ENCODE data around the gene BUB1.
"Not testable (repeated sequence)": the region's sequence is repeated elsewhere in the genome, so short reads cannot be mapped to it uniquely, and the experiment has no call there.

The BUB1 gene

DNA sequence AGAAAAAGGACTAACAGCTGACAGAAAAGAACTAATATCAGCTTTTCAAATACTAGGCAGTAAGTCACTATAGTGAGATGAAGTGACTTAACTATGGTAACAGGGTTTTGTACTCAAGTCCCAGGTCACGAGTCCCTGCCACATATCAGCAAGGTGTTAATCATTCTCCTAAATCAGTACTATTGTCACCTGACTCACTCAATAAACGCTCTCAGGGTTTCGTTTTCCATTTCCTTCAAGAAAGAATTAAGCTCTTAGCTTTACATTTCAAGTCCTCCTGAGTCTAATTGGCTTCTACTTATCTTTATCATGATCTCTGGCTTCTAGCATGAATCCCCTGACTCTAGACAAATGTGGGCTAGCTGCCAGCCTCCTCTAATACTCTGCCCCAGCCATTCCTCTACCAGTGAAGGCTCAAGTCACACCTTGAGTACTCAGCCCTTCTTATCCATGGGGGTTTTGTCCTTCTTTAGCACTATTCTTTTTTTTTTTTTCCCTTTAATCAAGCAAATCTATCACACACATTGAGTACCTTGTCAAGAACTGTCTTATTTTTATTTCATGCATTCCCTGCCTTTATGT, 20.0 kb downstream of the BUB1 start:
- no peak for DNase-seq (ENCODE audit: low read depth in 3 of 3)

DNA sequence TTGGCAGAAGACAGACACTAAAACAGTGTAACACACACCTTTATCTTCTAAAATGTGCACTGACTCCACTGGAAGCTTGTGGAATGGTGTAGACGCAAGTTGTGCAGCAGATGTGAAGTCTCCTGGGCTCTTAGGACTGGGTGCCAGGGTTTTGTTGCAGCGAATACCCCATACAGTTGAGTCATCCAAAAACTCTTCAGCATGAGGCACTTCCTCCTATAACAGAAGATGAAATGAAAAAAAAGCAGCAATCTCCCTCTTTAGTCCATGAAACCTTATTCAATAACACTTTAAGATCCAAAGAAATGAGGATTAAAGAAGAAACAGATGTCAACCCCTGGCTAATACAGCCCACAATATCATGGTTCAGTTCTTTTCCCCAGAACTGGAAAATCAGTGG, 22.2 kb downstream of the BUB1 start:
- DNase-seq (ENCODE audit: low read depth in 3 of 3), result no peak

DNA sequence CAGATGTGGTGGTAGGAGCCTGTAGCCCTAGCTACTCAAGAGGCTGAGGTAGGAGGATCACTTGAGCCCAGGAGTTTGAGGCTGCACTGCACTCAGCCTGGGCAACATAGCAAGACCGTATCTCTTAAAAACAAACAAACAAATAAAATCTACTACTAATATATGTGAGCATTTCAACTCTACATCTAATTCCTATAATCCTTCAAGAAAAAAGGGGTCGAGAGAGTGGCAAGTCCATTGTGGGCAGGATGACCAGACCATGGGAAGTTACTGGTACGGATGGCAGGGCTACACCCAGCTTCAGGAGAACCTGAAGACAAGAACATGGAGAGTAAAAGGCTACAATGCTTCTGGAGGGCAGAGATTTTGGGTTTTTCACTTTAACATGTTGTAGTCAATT, 24.0 kb downstream of the BUB1 start:
- no peak for DNase-seq (ENCODE audit: low read depth in 3 of 3)

DNA sequence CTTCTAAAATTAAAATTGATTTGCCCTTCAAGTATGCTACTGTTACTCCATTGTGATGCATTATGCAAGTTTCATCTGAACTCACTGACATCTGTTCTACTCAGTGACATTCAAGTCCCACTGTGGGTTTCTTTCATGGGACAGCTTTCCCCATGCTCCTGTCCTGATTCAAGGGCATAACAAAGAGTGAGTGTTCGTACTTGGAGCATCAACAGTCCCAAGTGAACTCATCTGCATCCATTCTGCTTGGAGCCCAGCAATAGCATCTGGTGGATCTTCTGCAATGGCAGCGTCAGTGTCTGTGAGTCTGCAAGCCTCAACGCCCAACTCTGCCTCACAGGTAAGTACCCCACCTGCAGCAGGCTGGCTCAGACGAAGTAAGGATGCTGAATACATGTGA, 27.5 kb downstream of the BUB1 start:
- no peak for DNase-seq (ENCODE audit: low read depth in 3 of 3)

DNA sequence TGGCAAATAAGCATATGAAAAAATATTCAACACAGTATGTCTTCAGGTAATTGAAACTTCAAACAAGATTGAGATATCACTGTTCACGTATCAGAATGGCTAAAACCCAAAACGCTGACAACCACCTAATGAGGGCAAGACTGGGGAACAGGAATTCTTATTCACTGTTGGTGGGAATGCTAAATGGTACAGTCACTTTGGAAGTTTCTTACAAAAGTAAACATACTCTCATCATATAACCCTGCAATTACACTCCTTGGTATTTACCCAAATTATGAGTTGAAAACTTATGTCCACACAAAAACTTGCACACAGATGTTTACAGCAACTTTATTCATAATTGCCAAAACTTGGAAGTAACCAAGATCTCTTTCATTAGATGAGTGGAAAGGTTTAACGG, 30.1 kb downstream of the BUB1 start:
- DNase-seq (ENCODE audit: low read depth in 3 of 3), result no peak

DNA sequence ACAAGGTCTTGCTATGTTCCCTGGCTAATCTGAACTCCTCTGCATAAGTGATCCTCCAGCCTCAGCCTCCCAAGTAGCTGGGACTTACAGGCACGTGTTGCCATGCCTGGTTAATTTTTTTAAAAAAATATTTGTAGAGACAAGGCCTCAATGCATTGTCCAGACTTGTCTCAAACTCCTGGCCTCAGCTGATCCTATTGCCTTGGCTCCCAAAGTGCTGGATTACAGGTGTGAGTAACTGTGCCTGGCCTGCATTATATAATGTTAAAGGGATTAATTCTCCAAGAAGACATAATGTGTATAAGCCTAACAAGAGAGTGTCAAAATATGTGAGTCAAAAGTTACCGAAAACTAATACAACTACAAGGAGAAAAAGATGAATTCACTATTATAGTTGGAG, 32.2 kb downstream of the BUB1 start:
- DNase-seq (ENCODE audit: low read depth in 3 of 3), result no peak

DNA sequence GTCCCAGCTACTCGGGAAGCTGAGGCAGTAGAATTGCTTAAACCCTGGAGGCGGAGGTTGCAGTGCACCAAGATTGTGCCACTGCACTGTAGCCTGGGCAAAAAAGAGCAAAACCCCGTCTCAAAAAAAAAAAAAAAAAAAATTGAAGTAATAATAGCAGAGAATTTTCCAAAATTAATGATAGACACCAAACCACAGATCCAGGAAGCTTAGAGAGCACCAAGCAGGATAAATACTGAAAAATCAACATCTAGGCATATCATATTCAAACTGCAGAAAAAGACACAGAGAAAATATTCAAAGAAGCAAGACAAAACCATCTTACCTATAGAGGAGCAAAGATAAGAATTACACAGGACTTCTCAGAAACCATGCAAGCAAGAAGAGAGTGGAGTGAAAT, 33.5 kb downstream of the BUB1 start:
- no peak for DNase-seq (ENCODE audit: low read depth in 3 of 3)

DNA sequence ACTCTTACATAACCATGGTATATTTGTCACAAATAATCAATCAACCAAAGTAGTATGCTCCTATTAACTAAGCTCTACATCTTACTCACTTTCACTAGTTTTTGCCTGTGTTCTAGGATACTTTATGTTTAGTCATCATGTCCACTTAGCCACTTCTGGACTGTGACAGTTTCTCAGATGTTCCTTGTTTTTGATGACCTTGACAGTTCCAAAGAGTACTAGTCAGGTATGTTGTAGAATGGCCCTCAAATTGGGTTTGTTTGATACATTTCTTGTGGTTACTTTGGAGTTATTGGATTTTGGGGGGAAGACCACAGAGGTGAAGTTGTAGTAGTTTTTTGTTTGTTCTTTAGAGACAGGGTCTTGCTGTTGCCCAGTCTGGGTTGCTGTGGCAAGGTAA, 35.5 kb downstream of the BUB1 start:
- DNase-seq (ENCODE audit: low read depth in 3 of 3), result no peak

DNA sequence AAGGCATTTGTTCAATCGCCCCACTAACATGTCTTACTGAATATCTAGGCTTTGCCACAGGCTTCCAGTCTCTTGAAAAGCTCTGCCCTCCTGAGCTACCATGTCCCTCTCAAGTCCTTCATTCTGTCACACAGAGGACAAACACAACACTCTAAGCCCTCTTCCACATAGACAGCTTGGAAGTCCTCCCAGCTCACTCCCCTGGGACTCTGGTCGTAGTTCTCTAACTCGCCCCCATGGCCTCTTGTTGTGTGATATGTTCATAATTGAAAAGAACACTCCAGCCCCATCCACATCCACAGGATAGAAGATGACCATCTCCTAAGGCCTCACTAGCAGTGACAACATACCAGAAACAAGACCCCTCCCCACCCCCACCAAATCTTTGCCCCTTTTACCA, 37.9 kb downstream of the BUB1 start:
- no peak for DNase-seq (ENCODE audit: low read depth in 3 of 3)

DNA sequence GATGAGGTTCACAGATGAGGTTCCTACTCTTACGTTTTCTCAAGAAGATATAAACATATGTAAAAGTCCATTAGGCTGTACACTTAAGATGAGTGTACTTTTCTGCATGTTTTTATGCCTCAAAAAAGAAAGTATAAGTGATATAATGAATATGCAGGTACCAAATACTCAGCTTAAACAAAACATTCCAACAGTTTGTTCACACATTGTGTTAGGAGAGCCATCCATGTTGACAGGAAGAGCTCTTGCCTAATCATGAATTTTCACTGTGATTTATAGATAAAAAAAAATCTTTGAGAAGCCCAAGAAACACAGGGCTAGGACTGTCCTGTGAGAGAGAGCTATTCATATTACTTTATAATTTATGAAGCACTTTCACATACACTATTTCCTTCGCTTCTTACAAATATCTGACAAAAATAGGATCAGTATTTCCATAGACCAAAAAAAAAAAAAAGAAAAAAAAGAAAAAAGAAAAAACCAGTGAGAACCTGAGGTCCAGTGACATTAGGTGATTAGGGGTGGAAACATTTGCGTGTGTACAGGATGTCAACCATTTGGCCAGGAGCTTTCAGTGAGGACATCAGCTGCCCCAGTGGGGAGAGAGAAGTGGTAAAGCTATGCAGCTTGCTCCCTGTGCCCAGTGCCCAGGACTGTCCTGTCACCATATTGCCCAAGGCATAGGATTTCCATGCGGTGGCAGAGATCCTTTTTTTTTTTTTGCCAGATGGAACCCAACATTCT, 38.7 kb downstream of the BUB1 start:
- no peak for DNase-seq (ENCODE audit: low read depth in 3 of 3)

DNA sequence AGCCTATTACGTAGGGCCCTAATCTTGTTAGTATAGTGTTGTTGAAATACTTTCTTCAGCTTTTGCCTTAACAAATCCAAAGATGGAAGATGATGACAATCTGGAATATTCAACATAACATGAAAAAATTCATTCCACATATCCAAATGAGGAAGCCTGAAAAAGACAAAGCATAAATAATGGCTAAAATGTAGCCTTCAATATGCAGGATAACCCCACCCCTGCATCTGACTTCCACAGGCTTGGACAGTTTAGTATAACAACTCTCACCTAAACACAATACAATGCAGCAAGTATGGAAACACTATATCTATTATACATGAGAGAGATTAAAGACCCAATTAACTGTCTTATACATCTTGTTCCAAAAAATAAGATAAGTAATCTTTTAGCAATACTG, 39.9 kb downstream of the BUB1 start:
- no peak for DNase-seq (ENCODE audit: low read depth in 3 of 3)

DNA sequence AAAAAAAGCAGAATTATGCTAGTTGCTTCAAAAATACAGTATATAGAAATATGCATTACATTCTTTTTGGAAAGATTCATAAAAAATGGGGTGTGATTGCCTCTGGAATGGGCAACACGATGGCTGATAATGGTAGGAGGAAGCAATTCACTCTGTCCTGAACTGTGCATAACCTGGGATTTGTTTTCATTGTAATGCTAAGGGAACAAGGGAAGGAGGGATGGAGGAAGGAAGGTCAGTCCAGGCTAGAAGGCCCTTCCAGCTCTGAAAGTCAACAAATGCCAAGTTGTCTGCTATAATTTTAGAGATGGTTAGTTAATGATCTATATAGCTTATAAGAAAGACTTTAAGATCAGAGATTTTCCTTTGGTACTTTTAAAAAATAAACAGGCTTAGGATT, 40.8 kb downstream of the BUB1 start:
- no peak for DNase-seq (ENCODE audit: low read depth in 3 of 3)

DNA sequence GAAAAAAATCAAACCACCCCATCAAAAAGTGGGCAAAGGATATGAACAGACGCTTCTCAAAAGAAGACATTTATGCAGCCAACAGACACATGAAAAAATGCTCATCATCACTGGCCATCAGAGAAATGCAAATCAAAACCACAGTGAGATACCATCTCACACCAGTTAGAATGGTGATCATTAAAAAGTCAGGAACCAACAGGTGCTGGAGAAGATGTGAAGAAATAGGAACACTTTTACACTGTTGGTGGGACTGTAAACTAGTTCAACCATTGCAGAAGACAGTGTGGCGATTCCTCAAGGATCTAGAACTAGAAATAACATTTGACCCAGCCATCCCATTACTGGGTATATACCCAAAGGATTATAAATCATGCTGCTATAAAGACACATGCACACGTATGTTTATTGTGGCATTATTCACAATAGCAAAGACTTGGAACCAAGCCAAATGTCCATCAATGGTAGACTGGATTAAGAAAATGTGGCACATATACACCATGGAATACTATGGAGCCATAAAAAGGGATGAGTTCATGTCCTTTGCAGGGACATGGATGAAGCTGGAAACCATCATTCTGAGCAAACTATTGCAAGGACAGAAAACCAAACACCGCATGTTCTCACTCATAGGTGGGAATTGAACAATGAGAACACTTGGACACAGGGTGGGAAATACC, 41.8 kb downstream of the BUB1 start:
- not testable (repeated sequence) for DNase-seq (ENCODE audit: low read depth in 3 of 3)

DNA sequence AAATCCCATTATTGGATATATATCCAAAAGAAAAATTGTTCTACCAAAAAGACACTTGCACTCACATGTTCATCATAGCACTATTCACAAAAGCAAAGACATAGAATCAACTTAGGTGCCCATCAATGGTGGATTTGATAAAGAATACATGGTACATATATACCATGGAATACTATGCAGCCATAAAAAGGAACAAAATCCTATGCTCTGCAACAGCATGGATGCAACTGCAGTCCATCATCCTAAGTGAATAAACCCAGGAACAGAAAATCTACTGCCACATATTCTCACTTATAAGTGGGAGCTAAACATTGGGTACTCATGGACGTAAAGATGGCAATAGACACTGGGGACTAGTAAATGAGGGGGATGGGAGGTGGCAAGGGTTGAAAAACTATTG, 50.5 kb downstream of the BUB1 start:
- DNase-seq (ENCODE audit: low read depth in 3 of 3), result not testable (repeated sequence)

DNA sequence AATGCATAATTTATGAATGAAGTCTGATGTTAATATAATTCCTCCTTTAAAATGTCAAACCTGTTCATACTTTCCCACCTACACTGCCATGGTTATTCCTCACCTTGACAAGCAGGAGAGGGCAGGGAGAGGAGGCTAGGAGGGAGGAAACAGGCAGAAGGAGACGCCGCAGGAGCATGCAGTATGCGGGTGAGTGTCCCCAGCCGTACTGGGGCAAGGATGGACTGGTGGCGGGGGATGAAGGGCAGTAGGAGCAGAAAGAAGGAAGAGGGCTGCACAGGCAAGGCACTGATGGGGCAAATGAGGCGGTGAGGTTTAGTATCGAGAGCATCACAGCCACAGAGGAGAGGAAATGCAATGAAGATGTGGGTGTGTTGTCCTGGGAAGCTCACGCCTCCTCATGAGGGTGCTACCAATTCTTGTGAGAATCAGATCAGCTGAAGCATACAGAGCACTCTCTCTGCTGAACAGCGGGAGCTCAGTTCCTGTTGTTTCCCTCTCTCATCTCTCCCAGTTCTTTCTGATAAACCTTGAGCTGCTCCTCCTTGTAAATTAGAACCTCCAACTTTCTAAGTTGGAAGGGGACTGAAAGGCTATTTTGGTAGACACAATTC, 58.4 kb downstream of the BUB1 start:
- not testable (repeated sequence) for DNase-seq (ENCODE audit: low read depth in 3 of 3)

DNA sequence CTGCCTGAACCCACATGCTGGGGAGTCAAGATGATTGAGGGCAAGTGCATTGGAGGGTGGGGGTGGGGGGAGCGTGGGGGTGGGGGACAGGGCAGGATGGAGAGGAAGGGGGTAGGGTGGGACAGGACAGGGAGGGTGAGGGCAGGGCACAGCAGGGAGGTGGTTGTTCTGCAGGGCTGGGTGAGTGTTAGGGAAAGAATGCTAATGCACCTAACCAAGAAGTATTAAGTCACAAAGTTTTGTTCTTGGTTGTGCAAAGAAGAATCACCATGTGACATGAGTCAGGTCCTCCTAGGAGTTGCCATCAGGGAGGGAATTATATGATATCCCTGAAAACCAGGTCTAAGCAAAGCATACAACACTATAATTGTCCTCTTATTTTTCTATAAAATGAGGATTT, 63.9 kb downstream of the BUB1 start:
- DNase-seq (ENCODE audit: low read depth in 3 of 3), result not testable (repeated sequence)

DNA sequence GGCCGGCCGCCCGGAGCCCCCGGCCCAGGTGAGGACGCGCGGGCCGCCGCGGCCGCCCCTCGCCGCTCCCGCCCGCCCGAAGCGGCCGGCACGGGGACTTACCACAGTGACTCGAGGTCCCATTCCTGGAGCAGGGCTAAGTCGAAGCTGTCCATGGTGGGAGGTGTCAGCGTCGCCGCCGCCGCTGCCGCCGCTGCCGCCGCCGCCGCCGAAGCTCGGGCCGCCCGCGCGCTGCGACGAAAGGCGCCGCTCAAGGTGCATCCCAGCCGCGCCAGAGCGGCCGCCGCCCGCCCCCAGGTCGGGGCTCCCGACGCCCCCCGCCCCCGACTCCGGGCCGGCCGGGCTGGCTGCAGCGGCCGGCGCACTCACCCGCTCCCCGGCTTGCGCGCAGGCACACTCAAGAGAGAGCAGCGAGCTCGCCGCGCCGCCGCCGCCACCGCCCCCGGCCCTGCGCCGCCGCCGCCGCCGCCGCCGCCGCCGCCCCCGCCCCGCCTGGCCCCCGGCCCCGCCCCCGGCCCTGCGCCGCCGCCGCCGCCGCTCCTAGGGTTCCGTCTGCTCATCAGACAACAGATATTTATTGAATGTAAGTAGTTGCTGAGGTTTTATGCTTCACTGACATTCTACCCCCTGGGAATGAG, 67.1 kb downstream of the BUB1 start:
- DNase-seq (ENCODE audit: low read depth in 3 of 3), result not testable (repeated sequence)

DNA sequence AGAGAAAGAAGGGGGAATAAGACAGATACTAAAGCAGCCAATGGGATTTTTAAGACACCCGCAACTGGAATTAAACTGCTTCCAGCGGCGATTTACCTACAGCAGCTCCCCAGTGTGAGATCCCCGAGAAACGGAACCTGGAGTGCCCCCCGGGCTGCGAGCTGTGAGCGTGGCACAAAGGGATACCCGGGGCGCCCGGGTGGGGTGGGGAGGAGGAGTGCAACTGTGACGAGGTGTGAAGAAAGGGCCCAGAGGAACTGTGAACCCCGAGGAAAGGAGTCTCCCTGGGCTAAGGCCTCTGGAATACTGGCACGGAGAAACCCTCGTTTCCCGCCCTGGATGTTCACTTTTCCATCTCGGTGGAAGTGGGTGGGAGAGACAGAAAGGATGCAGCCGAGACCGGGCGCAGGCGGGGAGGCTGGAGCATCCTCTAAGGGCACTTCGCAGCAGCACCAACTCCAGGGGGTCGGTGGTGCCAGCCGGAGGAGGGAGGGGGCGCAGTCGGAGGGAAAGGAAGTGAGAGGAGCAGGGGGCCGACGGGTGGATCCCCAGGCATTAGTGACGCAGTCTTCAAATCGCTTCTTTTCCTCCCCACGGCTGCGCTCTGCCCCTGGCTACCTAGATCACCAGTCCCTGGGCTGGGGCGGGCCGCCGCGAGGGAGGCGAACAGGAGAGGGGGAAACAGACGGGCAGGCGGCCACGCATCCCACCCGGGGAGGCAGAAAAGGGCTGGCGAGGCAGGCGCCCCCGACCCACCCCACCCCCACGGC, 67.8 kb downstream of the BUB1 start:
- DNase-seq (ENCODE audit: low read depth in 3 of 3), result not testable (repeated sequence)

DNA sequence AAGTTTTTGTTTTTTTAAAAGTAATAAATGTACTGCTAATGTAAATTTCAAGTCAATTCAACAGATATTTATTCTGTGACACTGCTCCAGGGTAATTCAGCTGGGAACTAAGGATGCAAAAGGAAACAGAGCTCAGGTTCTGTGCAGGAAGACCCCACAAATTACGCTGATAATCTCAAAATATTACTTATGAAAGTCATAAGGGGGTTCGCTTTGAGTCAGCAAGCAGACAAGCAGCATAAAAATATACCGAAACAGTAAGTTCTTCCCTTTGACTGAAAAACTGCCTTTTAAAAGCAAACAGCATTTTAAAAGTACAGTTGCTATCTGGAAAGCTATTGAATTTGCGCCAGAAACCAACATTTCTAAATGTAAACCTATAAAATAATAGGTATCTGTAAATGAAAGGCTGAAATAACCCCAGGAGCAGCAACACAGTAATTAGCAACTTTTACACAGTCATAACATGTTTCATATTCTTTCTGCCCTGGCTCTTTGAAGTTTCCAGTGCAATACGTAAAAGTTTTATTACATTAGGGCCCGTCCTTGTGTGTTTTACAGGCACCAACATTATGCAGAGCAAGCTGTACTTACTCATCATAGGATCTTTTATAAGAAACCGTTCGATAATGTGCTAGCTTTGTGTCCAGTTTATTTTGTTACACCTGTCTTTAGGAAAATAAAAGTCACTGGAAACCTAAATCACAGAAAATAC, 68.9 kb downstream of the BUB1 start:
- not testable (repeated sequence) for DNase-seq (ENCODE audit: low read depth in 3 of 3)

DNA sequence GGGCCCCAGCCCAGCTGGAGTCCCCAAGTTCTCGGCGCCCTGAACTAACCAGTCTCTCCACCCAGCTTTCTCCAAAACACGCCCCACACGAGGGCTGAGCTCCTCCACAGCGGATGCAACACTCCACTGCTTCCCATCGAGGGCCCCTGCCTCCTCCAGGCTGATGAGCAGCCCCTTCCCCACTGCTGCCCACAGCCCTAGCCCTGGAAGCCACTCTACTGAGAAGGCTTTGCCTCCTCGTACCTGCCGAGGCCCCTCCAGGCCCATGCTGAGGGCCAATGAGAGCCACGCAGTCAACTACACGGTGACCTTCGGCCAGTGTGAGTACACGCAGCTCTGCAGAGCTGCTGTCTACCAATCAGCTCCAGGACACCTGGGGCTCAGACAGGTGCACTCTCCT, 72.8 kb downstream of the BUB1 start:
- DNase-seq (ENCODE audit: low read depth in 3 of 3), result not testable (repeated sequence)
